H9 (cell line): Measurements from ENCODE around the gene NOP9. TPM values are rescaled to one million over a fixed set of nuclear protein-coding genes. Genes with fewer than 3 reads are reported as not detected.

Source experiments
- DNase-seq: peaks from one replicate; pipeline ENCODE4 v3.0.0-alpha.2; 2017
- H2AFZ ChIP-seq: one replicate; pipeline ENCODE4 v1.6.1; 2013; ENCODE audit warnings: mild to moderate bottlenecking, low read length, control low read depth, moderate library complexity
- H2AK5ac ChIP-seq: 2 replicates; pipeline ENCODE4 v1.6.1; 2013; ENCODE audit warnings: low read length, control low read depth, mixed read lengths; ENCODE audit not compliant: insufficient read length
- H2BK120ac ChIP-seq: one replicate; pipeline ENCODE4 v1.6.1; 2013; ENCODE audit warnings: low read depth, mild to moderate bottlenecking, low read length, control low read depth, inconsistent platforms; ENCODE audit not compliant: poor library complexity, severe bottlenecking
- H2BK12ac ChIP-seq: 2 replicates; pipeline ENCODE4 v1.6.1; 2013; ENCODE audit warnings: low read length, control low read depth, mixed read lengths, low read depth; ENCODE audit not compliant: insufficient read length
- H2BK15ac ChIP-seq: 2 replicates; pipeline ENCODE4 v1.6.1; 2013; ENCODE audit warnings: low read depth, low read length, control low read depth
- H2BK20ac ChIP-seq: one replicate; pipeline ENCODE4 v1.6.1; 2013; ENCODE audit warnings: low read depth, mild to moderate bottlenecking, low read length, control low read depth, inconsistent platforms; ENCODE audit not compliant: poor library complexity, severe bottlenecking
- H2BK5ac ChIP-seq: 2 replicates; pipeline ENCODE4 v1.6.1; 2013; ENCODE audit warnings: low read length, control low read depth, mixed read lengths; ENCODE audit not compliant: insufficient read length
- H3K14ac ChIP-seq: 2 replicates; pipeline ENCODE4 v1.6.1; 2013; ENCODE audit warnings: low read length, control low read depth; ENCODE audit not compliant: insufficient read depth
- H3K18ac ChIP-seq: 2 replicates; pipeline ENCODE4 v1.6.1; 2013; ENCODE audit warnings: low read depth, mild to moderate bottlenecking, mixed read lengths, low read length, control low read depth; ENCODE audit not compliant: insufficient read length
- H3K23ac ChIP-seq: 2 replicates; pipeline ENCODE4 v1.6.1; 2013; ENCODE audit warnings: low read length, control low read depth, mixed read lengths, low read depth; ENCODE audit not compliant: insufficient read length
- H3K23me2 ChIP-seq: 2 replicates; pipeline ENCODE4 v1.6.1; 2013; ENCODE audit warnings: low read depth, mild to moderate bottlenecking, mixed read lengths, low read length, control low read depth; ENCODE audit not compliant: insufficient read length, poor library complexity, severe bottlenecking
- H3K27ac ChIP-seq: 2 replicates; pipeline ENCODE4 v1.5.1; 2013; ENCODE audit warnings: low read length, control low read depth, mixed read lengths, low read depth; ENCODE audit not compliant: insufficient read length
- H3K27me3 ChIP-seq: 2 replicates; pipeline ENCODE4 v1.6.1; 2013; ENCODE audit warnings: low read length, control low read depth, inconsistent platforms; ENCODE audit not compliant: insufficient read depth
- H3K4ac ChIP-seq: 2 replicates; pipeline ENCODE4 v1.6.1; 2013; ENCODE audit warnings: low read depth, mild to moderate bottlenecking, control low read depth, inconsistent platforms, low read length, moderate library complexity
- H3K4me1 ChIP-seq: 2 replicates; pipeline ENCODE4 v1.6.1; 2013; ENCODE audit warnings: low read length, control low read depth, inconsistent platforms; ENCODE audit not compliant: insufficient read depth
- H3K4me2 ChIP-seq: 2 replicates; pipeline ENCODE4 v1.6.1; 2013; ENCODE audit warnings: low read length, control low read depth, mixed read lengths; ENCODE audit not compliant: insufficient read length, insufficient read depth
- H3K56ac ChIP-seq: 2 replicates; pipeline ENCODE4 v1.6.1; 2013; ENCODE audit warnings: low read depth, mild to moderate bottlenecking, mixed read lengths, low read length, control low read depth; ENCODE audit not compliant: insufficient read length
- H3K79me1 ChIP-seq: 2 replicates; pipeline ENCODE4 v1.6.1; 2013; ENCODE audit warnings: low read depth, mild to moderate bottlenecking, moderate library complexity, low read length, control low read depth, inconsistent platforms; ENCODE audit not compliant: insufficient read depth, poor library complexity, severe bottlenecking
- H3K79me2 ChIP-seq: 2 replicates; pipeline ENCODE4 v1.6.1; 2013; ENCODE audit warnings: low read length, control low read depth, inconsistent platforms; ENCODE audit not compliant: insufficient read depth
- H3K9ac ChIP-seq: 2 replicates; pipeline ENCODE4 v1.6.1; 2013; ENCODE audit warnings: low read length, control low read depth, mixed read lengths; ENCODE audit not compliant: insufficient read length; ENCODE audit errors: extremely low read depth
- H3K9me3 ChIP-seq: one replicate; pipeline ENCODE4 v1.6.1; 2013; ENCODE audit warnings: low read depth, low read length, inconsistent platforms; ENCODE audit not compliant: control insufficient read depth
- H3T11ph ChIP-seq: one replicate; pipeline ENCODE4 v1.6.1; 2013; ENCODE audit warnings: mild to moderate bottlenecking, low read length, control low read depth, inconsistent platforms
- H4K20me1 ChIP-seq: one replicate; pipeline ENCODE4 v1.6.1; 2013; ENCODE audit not compliant: control insufficient read depth, insufficient read length, insufficient read depth
- H4K5ac ChIP-seq: 2 replicates; pipeline ENCODE4 v1.6.1; 2013; ENCODE audit warnings: low read depth, mild to moderate bottlenecking, mixed read lengths, low read length, control low read depth; ENCODE audit not compliant: insufficient read length
- H4K8ac ChIP-seq: replicated peaks from 2 replicates; pipeline ENCODE4 v1.6.1; 2013; ENCODE audit warnings: low read length, control low read depth, mixed read lengths, low read depth; ENCODE audit not compliant: insufficient read length
- H4K91ac ChIP-seq: 2 replicates; pipeline ENCODE4 v1.6.1; 2013; ENCODE audit warnings: low read depth, mild to moderate bottlenecking, moderate library complexity, mixed read lengths, low read length, control low read depth; ENCODE audit not compliant: insufficient read length
- H3K27ac Mint-ChIP-seq, 3 experiments: 2 replicates in 2 of 3; 3 replicates in 1 of 3; pipeline ENCODE4 v1.8.0; 2020 to 2021; ENCODE audit warnings: mixed read lengths in 3 of 3, mild to moderate bottlenecking in 1 of 3, moderate library complexity in 1 of 3
- H3K27me3 Mint-ChIP-seq: 2 replicates; pipeline ENCODE4 v1.8.0; 2021; ENCODE audit warnings: low read depth, mild to moderate bottlenecking, moderate library complexity, mixed read lengths
- H3K36me3 Mint-ChIP-seq, 3 experiments: 2 replicates in 2 of 3; 3 replicates in 1 of 3; pipeline ENCODE4 v1.8.0; 2020 to 2021; ENCODE audit warnings: low read depth in 3 of 3, mixed read lengths in 3 of 3; ENCODE audit not compliant: insufficient read depth in 1 of 3
- H3K4me1 Mint-ChIP-seq, 2 experiments: 2 replicates each; pipeline ENCODE4 v1.8.0; 2020; ENCODE audit warnings: mixed read lengths in 2 of 2
- H3K4me3 Mint-ChIP-seq, 2 experiments: 2 replicates in 1 of 2; 3 replicates in 1 of 2; pipeline ENCODE4 v1.8.0; 2020 to 2021; ENCODE audit warnings: mild to moderate bottlenecking in 2 of 2, mixed read lengths in 2 of 2, moderate library complexity in 1 of 2
- H3K9me3 Mint-ChIP-seq, 2 experiments: 2 replicates in 1 of 2; 3 replicates in 1 of 2; pipeline ENCODE4 v1.8.0; 2020; ENCODE audit warnings: mild to moderate bottlenecking in 2 of 2, mixed read lengths in 2 of 2, moderate library complexity in 1 of 2
- CTCF ChIP-seq: fragments of 200-600 bp; sonication (generic); conservative IDR thresholded peaks from 3 replicates; pipeline ENCODE4 v1.8.0; 2021; ENCODE audit warnings: antibody characterized with exemption, mild to moderate bottlenecking
- WGBS: extraction: QIAGEN DNeasy Blood & Tissue Kit; methylation state at CpG from one replicate; pipeline ENCODE4 v1.1.7; 2013; ENCODE audit warnings: missing lambda C conversion rate, low lambda C conversion rate, mixed read lengths; ENCODE audit not compliant: insufficient read length; ENCODE audit errors: extremely low coverage; 5-methylcytosine and 5-hydroxymethylcytosine counted together
- total RNA-seq: library from RNA; stranded (reverse); gene quantifications from 2 replicates; pipeline ENCODE4 v1.2.1, GENCODE V29; 2021

The NOP9 gene
- total RNA-seq, 1 experiment from 2014 or later = 34.7 TPM

DNA sequence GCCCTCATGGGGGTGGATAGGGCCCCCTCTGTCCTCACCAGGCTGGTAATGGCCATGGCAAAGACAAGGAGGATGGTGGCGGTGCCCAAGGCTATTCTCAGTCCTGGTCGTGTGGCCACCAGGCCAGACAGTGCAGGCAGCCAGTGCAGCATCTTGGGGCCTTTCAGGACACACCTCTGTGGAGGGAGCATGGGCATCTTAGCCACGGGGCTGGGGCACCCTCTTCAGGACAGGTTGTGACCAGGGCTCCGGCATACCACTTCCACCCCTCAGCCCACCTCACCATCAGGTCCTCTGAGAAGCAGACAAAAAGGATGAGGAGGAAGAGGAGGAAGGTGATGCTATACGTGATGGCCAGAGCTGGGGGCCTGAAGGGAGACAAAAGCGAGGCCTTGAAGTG lies 24.4 kb downstream of the NOP9 start:
- Histone ChIP-seq H3K27me3 (peaks cover 2% of the 10 kb centered on the region; the same call in 1 of the 2 replicates), H3K14ac (no peak overlapping the region; the same call in 1 of the 2 replicates), H4K91ac (no peak overlapping the region), H3K9me3 (no peaks in the 10 kb centered on the region), H2BK120ac (no peak overlapping the region), H2AK5ac (no peak overlapping the region), H2BK20ac (no peak overlapping the region), H2BK15ac (no peak overlapping the region), H4K5ac (no peak overlapping the region), H3K4me2 (no peak overlapping the region), H4K20me1 (no peaks in the 10 kb centered on the region), H3K23me2 (no peaks in the 10 kb centered on the region), H3K4me1 (no peaks in the 10 kb centered on the region), H3K18ac (no peak overlapping the region), H3K27ac (no peak overlapping the region), H4K8ac (no peak overlapping the region), H3K23ac (no peak overlapping the region), H2AFZ (no peak overlapping the region), H3T11ph (no peak overlapping the region), H2BK5ac (no peak overlapping the region), H3K79me1 (no peaks in the 10 kb centered on the region), H3K79me2 (no peaks in the 10 kb centered on the region), H3K56ac (no peak overlapping the region), H3K4ac (no peak overlapping the region), H2BK12ac (no peak overlapping the region), H3K9ac (no peak overlapping the region)
- no peaks in the 10 kb centered on the region for H3K36me3 Mint-ChIP-seq
- H3K4me3 Mint-ChIP-seq = no peak overlapping the region
- no peaks in the 10 kb centered on the region; a peak in 2 of 5 replicates for H3K9me3 Mint-ChIP-seq
- H3K27me3 Mint-ChIP-seq = peaks cover 61% of the 10 kb centered on the region
- WGBS = no CpG with 5 or more reads among the region's 6 CpGs
- H3K27ac Mint-ChIP-seq = no peak overlapping the region
- no peaks in the 10 kb centered on the region for H3K4me1 Mint-ChIP-seq
- no peak for TF ChIP-seq CTCF
- DNase-seq = no peak
